Activated naive CD4-positive, alpha-beta T cell treated with anti-CD3 and anti-CD28 coated beads, Interleukin-2, amount 50 U/mL, for 24 hours (primary cell): ENCODE data around the gene SCN5A.
A peak's percentile ranks its signal among the peaks of the same experiment; 100 is the strongest.

Experiments used
- H3K27ac Mint-ChIP-seq: one replicate; pipeline ENCODE4 v1.8.0; 2021; ENCODE audit warnings: mild to moderate bottlenecking, mixed read lengths
- H3K27me3 Mint-ChIP-seq: one replicate; pipeline ENCODE4 v1.8.0; 2021; ENCODE audit warnings: mixed read lengths
- H3K36me3 Mint-ChIP-seq: one replicate; pipeline ENCODE4 v1.8.0; 2021; ENCODE audit warnings: mixed read lengths
- H3K4me1 Mint-ChIP-seq: one replicate; pipeline ENCODE4 v1.8.0; 2021; ENCODE audit warnings: mixed read lengths
- H3K4me3 Mint-ChIP-seq: one replicate; pipeline ENCODE4 v1.8.0; 2021; ENCODE audit warnings: mild to moderate bottlenecking, mixed read lengths
- H3K9me3 Mint-ChIP-seq: one replicate; pipeline ENCODE4 v1.8.0; 2021; ENCODE audit warnings: mixed read lengths

Gene SCN5A

DNA sequence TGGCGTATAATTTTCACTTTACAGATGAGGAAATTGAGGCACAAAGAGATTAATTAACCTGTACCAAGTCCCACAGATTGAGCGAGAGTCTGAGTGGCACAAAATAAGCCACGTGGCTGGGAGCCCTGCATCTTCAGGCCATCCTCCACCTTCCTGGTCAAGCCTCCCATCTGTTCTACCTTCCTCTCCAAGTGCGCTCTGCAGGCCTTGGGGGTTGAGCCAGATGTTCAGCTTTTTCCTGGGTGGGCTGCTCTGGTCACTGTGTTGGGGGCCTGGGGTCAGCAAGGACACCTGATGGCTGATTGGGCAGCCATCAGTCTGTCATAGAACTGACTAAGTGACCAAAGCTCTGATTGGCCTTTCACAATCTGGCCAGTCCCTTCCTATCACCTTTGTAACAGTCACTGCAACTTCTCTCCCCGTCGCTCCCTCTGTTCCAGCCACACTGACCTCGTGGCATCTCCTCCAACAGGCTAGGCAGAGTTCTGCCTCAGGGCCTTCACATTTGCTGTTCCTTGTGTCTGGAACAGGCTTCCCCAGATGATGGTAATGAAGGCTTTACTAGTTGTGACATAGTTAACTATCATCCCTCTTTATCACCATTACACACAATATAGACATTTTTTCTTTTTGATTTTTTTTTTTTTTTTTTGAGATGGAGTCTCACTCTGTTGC, 46.8 kb downstream of the SCN5A start:
- Mint-ChIP-seq H3K4me3 (no peak overlapping the region), H3K36me3 (no peaks in the 10 kb centered on the region), H3K4me1 (no peaks in the 10 kb centered on the region), H3K9me3 (no peaks in the 10 kb centered on the region), H3K27me3 (peaks cover 1% of the 10 kb centered on the region), H3K27ac (no peak overlapping the region)

DNA sequence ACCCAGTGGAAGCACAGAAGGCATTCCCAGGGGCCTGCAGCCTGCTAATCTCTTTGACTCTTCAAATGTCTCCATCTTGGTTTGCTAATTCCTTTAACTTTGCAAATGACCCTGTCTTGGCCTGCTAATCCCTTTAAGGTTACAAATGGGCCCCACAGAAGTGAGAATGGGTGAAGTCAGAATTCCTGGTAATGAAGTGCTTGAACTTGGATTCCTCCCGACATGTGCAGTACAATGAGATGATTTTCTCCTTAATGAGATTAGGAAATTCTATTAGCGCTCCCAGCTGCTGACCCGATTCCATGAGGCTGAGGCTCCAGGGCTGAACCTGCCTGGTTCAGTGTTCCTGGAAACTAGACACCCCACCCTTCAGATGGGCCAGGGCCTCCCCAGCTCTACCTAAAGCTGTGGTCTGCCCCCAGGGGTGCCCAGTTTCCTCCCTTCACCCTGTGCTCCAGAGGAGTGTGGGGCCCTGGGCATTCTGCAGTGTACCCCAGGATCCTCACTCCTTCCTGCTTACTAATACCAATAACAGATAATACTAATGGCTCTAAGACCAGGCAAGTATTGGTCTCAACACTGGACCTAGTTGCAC, 47.4 kb downstream of the SCN5A start:
- Mint-ChIP-seq H3K27ac (no peak overlapping the region), H3K36me3 (no peaks in the 10 kb centered on the region), H3K4me1 (no peaks in the 10 kb centered on the region), H3K9me3 (no peaks in the 10 kb centered on the region), H3K4me3 (no peak overlapping the region), H3K27me3 (peaks cover 1% of the 10 kb centered on the region)

DNA sequence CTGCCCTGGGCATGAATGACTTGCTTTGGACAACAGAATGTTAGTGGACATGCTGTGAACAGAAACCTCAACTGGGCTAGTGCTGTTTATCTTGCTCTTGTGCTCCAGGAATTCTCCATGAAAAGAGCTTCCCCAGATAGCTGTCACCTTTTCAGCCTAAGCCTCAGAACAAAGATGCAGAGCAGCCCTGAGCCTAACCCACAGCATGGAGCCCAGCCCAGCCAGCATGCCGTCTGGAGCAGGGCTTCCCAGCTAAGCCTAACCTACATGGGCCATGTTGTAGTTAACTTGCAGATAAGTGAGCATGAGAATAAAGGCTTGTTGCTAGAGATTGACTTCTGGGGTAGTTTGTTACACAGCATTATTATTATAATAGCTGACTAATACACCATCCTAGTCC, 48.9 kb downstream of the SCN5A start:
- Mint-ChIP-seq H3K27me3 (peaks cover 3% of the 10 kb centered on the region), H3K36me3 (no peaks in the 10 kb centered on the region), H3K27ac (no peak overlapping the region), H3K9me3 (no peaks in the 10 kb centered on the region), H3K4me1 (no peaks in the 10 kb centered on the region), H3K4me3 (no peak overlapping the region)

DNA sequence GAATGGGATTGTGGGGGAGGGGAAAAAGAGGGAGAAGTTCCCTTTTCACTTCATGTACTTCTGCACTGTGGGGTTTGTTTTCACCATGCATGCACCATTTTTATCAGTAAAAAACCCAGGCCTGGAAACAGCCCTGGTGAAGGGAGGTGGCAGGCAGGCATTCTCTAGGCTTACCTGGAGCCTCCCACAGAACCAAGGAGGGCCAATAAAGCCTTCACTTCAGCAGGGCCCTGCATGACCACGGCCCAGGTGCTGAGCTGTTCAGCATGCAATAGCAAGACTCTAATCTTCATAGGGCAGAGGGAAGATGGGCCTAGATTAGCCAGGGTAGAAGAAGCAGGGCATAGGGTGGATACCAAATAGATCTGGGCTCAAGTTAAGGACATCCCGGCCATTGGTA, 49.6 kb downstream of the SCN5A start:
- no peak overlapping the region for H3K4me3 Mint-ChIP-seq
- peaks cover 5% of the 10 kb centered on the region for H3K27me3 Mint-ChIP-seq
- no peaks in the 10 kb centered on the region for H3K36me3 Mint-ChIP-seq
- no peaks in the 10 kb centered on the region for H3K9me3 Mint-ChIP-seq
- no peaks in the 10 kb centered on the region for H3K4me1 Mint-ChIP-seq
- H3K27ac Mint-ChIP-seq, result no peak overlapping the region

DNA sequence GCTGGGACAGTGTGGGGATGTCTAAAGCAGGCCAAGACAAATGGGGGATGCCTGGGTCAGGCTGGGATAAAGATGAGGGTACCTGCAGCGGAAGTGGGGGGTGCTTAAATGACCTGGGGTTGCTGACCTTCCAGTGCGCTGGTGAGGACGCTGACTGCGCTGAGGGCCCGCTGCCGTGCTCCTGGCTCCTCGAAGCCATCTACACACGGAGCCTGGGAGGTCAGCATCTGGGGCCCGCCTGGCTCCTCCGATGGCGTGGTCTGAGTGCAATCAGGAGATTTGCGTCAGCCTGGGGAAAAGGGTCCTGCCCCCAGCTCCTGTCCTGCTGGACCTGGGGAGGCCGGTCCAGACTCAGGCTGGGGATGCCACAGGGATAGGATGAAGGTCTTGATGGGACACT, 50.7 kb downstream of the SCN5A start:
- no peaks in the 10 kb centered on the region for H3K36me3 Mint-ChIP-seq
- H3K4me3 Mint-ChIP-seq, result no peak overlapping the region
- peaks cover 9% of the 10 kb centered on the region for H3K27me3 Mint-ChIP-seq
- H3K4me1 Mint-ChIP-seq, result no peaks in the 10 kb centered on the region
- H3K27ac Mint-ChIP-seq, result no peak overlapping the region
- H3K9me3 Mint-ChIP-seq, result no peaks in the 10 kb centered on the region

DNA sequence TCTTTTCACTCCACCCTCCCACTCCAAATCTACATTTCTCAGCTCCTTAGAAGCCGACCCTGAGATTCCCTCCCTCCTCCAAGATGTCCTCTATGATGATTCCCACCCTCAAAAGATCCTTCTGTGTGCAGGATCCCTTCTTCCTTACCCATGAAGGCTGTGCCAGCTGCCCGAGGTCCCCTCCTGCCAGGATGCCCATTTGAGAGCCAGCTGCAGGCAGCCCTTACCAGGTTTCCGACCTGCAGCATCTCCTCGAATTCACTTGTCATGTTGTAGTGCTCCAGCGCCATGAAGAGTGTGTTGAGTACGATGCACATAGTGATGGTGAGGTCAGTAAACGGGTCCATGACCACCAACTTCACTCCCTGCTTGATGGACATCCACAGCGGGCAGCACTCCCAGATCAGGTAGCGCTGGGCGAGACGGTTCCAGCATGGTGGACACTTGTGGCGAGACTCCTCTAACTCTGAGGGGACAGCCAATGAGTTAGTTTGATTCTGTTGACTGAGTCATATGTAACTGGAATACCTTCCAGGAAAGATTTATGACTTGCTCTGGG, 51.9 kb downstream of the SCN5A start:
- Mint-ChIP-seq H3K36me3 (no peaks in the 10 kb centered on the region), H3K9me3 (no peaks in the 10 kb centered on the region), H3K4me3 (no peak overlapping the region), H3K4me1 (no peaks in the 10 kb centered on the region), H3K27ac (no peak overlapping the region), H3K27me3 (peaks cover 9% of the 10 kb centered on the region)

DNA sequence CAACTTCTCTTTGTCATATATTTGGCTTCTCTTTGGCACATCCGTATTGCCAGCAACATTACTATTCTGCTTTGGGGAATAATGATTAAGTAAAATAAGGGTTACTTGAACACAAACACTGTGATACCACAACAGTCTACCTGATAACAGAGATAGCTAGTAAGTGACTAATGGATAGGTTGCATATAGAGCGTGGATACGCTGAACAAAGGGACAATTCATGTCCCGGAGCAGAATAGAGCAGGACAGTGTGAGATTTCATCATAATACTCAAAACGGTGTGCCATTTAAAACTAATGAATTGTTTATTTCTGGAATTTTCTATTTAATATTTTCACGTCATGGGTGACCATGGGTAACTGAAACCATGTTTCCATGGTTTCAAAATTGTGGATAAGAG, 54.1 kb downstream of the SCN5A start:
- H3K9me3 Mint-ChIP-seq, result no peaks in the 10 kb centered on the region
- no peak overlapping the region for H3K4me3 Mint-ChIP-seq
- peaks cover 9% of the 10 kb centered on the region for H3K27me3 Mint-ChIP-seq
- H3K4me1 Mint-ChIP-seq, result no peaks in the 10 kb centered on the region
- no peak overlapping the region for H3K27ac Mint-ChIP-seq
- no peaks in the 10 kb centered on the region for H3K36me3 Mint-ChIP-seq

DNA sequence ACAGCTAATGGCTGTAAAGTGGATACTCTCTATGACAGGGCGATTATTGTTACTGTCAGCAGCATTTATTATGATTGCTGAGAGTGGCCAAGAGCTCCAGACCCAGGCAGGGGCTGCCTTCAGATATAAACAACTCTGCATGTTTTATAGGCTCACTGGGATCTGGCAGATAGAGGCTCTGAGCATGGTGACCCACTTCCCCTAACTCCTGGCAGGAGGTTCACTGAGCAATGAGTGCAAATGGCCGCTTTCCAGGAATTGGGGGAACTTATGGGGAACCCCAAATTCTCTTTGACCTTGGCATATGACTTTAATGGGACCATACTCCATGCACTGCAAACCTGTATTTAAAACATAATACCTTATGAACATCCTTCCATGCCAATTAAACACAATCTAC, 59.0 kb downstream of the SCN5A start:
- no peaks in the 10 kb centered on the region for H3K9me3 Mint-ChIP-seq
- H3K27ac Mint-ChIP-seq, result no peak overlapping the region

DNA sequence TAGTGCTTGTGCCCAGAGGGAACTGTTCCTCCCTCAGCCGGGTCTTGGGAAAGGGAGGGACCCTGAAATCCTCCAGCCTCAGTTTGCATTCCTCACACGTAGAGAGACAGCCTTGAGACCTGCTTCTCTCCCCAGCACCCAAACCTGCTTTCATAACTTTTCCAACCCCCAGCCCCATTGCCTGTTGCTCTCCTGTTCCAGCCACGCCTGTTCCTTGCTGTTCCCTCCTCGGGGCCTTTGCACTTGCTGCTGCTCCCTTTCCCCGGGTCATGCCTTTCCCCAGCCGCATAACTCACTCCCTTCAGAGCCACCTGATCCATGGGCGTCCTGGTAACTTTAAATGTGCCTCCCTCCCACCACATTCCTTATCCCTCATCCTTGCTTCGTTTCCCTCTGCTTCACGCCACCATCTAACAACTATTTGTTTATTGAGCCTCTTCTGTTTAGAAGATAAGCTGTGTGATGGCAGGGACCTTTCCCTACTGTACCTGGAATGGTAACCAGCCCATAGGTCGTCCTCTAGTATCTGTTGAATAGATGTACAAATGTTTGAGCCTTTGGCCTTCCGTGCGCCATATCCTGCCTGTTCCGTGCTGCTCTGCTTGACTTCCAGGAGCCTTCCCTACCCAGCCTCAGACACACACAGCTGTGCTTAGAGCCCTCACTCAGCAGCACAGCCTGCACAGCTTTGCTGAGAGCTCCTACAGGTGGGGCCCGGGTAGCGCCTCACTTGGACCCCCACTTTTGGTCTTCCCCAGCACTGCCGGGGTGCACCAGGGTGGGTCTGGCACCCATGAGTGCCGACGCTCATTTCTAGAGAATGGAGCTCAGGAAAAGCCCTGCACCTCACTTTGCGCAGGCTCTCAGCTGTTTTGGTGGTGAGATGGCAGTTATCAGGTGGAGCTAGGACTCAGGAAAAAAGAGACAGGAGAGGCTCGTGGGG, 60.2 kb downstream of the SCN5A start:
- no peak overlapping the region for H3K27ac Mint-ChIP-seq
- no peak overlapping the region for H3K4me3 Mint-ChIP-seq
- no peaks in the 10 kb centered on the region for H3K36me3 Mint-ChIP-seq
- peaks cover 4% of the 10 kb centered on the region for H3K27me3 Mint-ChIP-seq
- H3K9me3 Mint-ChIP-seq, result no peaks in the 10 kb centered on the region
- no peaks in the 10 kb centered on the region for H3K4me1 Mint-ChIP-seq

More for the DNA sequence above, 59.0 kb downstream of the SCN5A start:
- Mint-ChIP-seq H3K36me3 (no peaks in the 10 kb centered on the region), H3K4me1 (no peaks in the 10 kb centered on the region), H3K4me3 (no peak overlapping the region), H3K27me3 (peaks cover 8% of the 10 kb centered on the region)

DNA sequence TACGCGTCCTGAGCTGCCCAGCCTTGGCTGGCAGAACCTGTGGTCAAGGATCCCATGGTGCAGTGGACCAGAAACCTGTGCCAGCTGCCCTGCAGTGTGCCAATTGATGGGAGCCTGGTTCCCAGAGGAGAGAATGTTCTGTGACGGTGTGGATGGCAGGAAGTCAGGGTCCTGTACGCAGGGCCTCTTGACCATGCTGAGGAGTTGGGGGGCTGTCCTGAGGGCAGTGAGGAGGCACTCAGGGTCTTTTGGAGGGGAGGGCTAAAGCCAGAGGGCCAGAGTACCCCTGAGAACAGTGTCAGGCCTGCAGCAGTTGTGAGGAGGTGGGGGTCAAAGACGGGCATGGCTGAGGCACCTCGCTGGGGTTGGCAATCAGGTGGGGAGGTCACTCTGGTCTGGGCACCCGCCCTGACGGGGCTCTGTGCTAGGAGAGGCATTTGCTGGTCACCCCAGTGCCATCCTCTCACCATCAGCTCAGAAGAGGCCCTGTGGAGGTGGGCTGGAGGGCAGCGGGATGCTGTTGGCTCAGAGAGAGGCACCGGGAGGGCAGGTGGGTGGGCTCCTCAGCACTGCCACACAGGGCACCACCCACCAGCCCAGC, 61.0 kb downstream of the SCN5A start:
- Mint-ChIP-seq H3K4me3 (no peak overlapping the region), H3K9me3 (no peaks in the 10 kb centered on the region), H3K4me1 (no peaks in the 10 kb centered on the region), H3K27ac (no peak overlapping the region), H3K36me3 (no peaks in the 10 kb centered on the region), H3K27me3 (peaks cover 2% of the 10 kb centered on the region)

DNA sequence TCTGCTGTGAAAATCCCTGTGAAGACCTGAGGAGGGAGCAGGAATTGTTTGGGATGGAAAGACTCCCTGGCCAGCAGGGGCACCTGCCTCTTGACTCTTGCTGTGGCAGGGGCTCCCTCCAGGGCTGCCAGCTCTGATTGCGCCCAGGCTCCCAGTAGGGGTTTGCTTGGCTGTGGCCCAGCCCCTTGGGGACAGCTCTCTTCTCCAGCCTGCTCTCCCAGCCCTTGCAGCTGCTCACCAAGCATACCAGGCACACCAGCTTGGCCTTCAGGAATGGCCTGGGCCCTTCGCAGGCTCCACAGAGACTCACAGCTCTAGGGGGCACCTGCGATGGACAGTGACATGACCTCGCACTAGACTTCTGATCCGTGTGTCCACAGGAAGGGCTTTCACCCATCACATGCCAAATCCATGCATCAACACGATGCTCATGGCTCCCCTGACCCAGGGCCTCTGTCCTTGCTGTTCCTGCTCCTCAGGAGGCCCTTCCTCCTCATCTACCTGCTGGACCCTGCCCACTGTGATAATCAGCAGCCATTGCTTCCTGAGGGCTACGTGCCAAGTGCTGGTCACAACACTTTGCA, 61.8 kb downstream of the SCN5A start:
- Mint-ChIP-seq H3K4me3 (no peak overlapping the region), H3K27ac (peak overlapping the region; percentile 20), H3K9me3 (no peaks in the 10 kb centered on the region), H3K27me3 (peaks cover 2% of the 10 kb centered on the region), H3K4me1 (no peaks in the 10 kb centered on the region), H3K36me3 (no peaks in the 10 kb centered on the region)

DNA sequence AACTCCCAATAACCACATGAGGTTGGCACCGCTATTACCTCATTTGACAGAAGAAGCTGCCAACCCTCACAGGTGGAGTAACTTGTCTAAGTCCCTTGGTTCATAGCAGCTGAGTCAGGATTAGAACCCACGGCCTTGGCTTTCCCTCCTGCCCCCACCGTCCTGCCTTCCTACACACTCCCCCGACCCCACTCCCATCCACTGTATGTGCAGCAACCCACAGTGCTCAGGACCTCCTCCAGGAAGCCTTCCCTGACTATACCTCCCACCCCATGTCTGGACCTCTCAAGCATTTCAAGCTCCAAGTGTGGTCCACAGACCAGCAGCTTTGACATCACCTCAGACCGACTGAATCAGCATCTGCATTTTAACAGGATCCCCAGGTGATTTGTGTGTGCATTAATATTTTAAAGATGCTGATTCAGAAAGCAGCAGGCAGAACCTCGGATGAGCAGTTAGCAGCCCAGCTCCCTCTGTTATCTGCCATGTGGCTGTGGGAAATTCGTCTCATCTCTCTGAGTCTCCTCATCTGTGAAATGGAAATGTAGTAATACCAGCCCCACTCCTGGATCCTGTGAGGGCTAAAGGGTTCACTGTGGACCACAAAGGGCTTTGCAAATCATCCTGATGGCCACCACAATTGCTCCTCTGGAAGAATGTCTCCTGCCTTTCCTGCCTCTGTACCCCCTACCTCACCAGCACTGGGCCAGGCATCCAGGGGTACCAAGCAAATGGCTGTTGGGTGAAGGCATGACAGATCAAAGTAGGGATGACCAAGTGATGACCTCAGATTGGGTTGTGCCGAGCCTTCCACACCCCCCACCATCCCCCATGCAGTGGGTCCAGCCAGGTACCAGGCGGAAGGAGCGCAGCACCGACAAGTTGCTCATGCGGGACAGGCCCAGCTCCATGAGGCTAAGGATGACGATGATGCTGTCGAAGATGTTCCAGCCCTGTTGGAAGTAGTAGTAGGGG, 62.7 kb downstream of the SCN5A start:
- Mint-ChIP-seq H3K9me3 (no peaks in the 10 kb centered on the region), H3K27me3 (peaks cover 2% of the 10 kb centered on the region), H3K4me1 (no peaks in the 10 kb centered on the region), H3K4me3 (no peak overlapping the region), H3K36me3 (no peaks in the 10 kb centered on the region), H3K27ac (no peak overlapping the region)

DNA sequence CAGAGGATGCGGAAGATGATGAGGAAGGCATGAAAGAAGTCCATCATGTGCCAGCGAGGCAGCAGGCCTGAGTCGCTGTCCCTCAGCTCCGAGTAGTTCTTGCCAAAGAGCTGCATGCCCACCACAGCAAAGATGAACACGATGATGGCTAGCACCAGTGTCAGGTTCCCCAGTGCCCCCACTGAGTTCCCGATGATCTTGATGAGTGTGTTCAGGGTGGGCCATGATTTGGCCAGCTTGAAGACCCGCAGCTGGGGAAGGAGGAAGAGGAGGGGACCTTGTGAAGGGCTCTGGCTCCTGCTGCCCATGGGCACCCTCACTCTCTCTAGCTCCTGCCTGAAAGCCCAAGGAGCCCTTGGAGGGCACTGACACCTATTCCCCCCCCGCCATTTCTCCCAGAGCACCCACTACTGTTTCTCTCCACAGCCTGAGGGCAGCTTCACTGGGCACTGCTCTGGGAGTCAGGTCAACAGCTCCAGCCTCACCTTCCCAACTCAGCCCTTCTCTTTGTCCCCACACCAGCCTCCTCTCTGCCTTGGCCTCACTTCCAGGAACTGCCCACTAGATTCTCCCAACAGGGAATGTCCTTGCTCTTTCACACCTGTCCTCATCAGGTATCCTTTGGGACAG, 63.6 kb downstream of the SCN5A start:
- no peak overlapping the region for H3K27ac Mint-ChIP-seq
- no peaks in the 10 kb centered on the region for H3K36me3 Mint-ChIP-seq
- peaks cover 2% of the 10 kb centered on the region for H3K27me3 Mint-ChIP-seq
- no peak overlapping the region for H3K4me3 Mint-ChIP-seq
- no peaks in the 10 kb centered on the region for H3K9me3 Mint-ChIP-seq
- H3K4me1 Mint-ChIP-seq, result no peaks in the 10 kb centered on the region

DNA sequence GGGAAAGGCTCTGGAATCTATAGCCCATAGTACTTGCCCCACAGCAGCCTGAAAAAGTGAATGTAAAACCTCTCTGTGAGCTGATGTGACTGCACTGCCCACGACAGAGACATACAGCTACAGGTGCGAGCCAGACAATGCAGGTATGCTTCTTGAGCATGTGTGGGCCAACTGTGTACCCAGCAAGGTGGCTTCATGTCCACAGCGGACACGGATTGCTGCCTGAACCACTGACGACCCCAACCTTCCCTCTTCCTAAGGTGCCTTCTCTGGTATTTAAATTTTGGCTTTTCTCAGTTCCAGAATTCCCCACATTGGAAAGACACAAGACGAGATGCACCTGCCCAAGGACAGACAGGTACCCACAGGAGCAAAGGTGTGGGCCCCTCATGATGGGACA, 65.8 kb downstream of the SCN5A start:
- H3K4me1 Mint-ChIP-seq, result no peaks in the 10 kb centered on the region
- H3K4me3 Mint-ChIP-seq, result no peak overlapping the region
- H3K27ac Mint-ChIP-seq, result no peak overlapping the region
- H3K9me3 Mint-ChIP-seq, result no peaks in the 10 kb centered on the region
- peaks cover 1% of the 10 kb centered on the region for H3K27me3 Mint-ChIP-seq
- H3K36me3 Mint-ChIP-seq, result no peaks in the 10 kb centered on the region
